Natural killer cell (primary cell): Measurements from ENCODE around the gene SNPH. TPM values are rescaled to one million over a fixed set of nuclear protein-coding genes. Genes with fewer than 3 reads are reported as not detected.
A peak's percentile ranks its signal among the peaks of the same experiment; 100 is the strongest.

Source experiments
- ATAC-seq, 3 donors: fragments of 150-1000 bp in 2 of 3; fragments of 200-7000 bp in 1 of 3; cut with Tn5 transposase; 1 replicate in 1 of 3; 2 replicates in 2 of 3; pipeline ENCODE4 v1.10.0; 2021; ENCODE audit warnings: mild to moderate bottlenecking in 2 of 3, moderate library complexity in 2 of 3
- DNase-seq, 2 donors: peaks; one replicate each; pipeline versions ENCODE4 v3.0.0 to v3.0.0-alpha.2; 2013 to 2021; ENCODE audit warnings: mixed read lengths in 1 of 2
- H3K27ac ChIP-seq: one replicate; pipeline ENCODE4 v1.5.1; 2013; ENCODE audit warnings: mild to moderate bottlenecking, low read length
- H3K27me3 ChIP-seq: one replicate; pipeline ENCODE4 v1.6.1; 2013; ENCODE audit warnings: low read length; ENCODE audit not compliant: control insufficient read depth, insufficient read depth
- H3K36me3 ChIP-seq: one replicate; pipeline ENCODE4 v1.6.1; 2013; ENCODE audit warnings: low read length; ENCODE audit not compliant: control insufficient read depth, insufficient read depth
- H3K4me1 ChIP-seq: one replicate; pipeline ENCODE4 v1.6.1; 2013; ENCODE audit warnings: low read length; ENCODE audit not compliant: control insufficient read depth, insufficient read depth
- H3K4me3 ChIP-seq: one replicate; pipeline ENCODE4 v1.5.1; 2013; ENCODE audit warnings: low read length
- H3K9me3 ChIP-seq: one replicate; pipeline ENCODE4 v1.6.1; 2013; ENCODE audit warnings: low read length; ENCODE audit not compliant: control insufficient read depth, insufficient read depth
- H3K27ac Mint-ChIP-seq, 2 donors: one replicate each; pipeline ENCODE4 v1.8.0; 2022; ENCODE audit warnings: mild to moderate bottlenecking in 2 of 2, mixed read lengths in 2 of 2, moderate library complexity in 1 of 2
- H3K27me3 Mint-ChIP-seq, 2 donors: one replicate each; pipeline ENCODE4 v1.8.0; 2022; ENCODE audit warnings: low read depth in 2 of 2, mixed read lengths in 2 of 2
- H3K36me3 Mint-ChIP-seq: one replicate; pipeline ENCODE4 v1.8.0; 2022; ENCODE audit warnings: mixed read lengths
- H3K4me1 Mint-ChIP-seq, 2 donors: one replicate each; pipeline ENCODE4 v1.8.0; 2022; ENCODE audit warnings: mixed read lengths in 2 of 2
- H3K4me3 Mint-ChIP-seq: one replicate; pipeline ENCODE4 v1.8.0; 2022; ENCODE audit warnings: mild to moderate bottlenecking, moderate library complexity, mixed read lengths
- H3K9me3 Mint-ChIP-seq, 2 donors: one replicate each; pipeline ENCODE4 v1.8.0; 2022; ENCODE audit warnings: mixed read lengths in 2 of 2
- CTCF ChIP-seq: fragments of 200-600 bp; IDR thresholded peaks from one replicate; pipeline ENCODE4 v1.8.0; 2022; ENCODE audit warnings: antibody characterized with exemption
- WGBS: methylation state at CpG from one replicate; pipeline ENCODE4 v1.1.7; 2013; ENCODE audit warnings: missing lambda C conversion rate; ENCODE audit not compliant: insufficient coverage; 5-methylcytosine and 5-hydroxymethylcytosine counted together
- intact Hi-C: fragments of 100-400 bp; cut with micrococcal nuclease; formaldehyde crosslinking; loops from one replicate; pipeline ENCODE4 v1.14.2; 2022
- total RNA-seq, 4 donors: library from RNA; stranded (reverse); fragments of 120-200 nt in 1 of 4; gene quantifications; one replicate each; pipeline versions ENCODE4 v1.2.3 to v1.2.4, GENCODE V29; 2013 to 2022

SNPH gene
- total RNA-seq, 3 donors from 2014 or later (not counting 1 experiment from before 2014, with no cell fraction given) = 3.1 to 5.9 (median 5.8) TPM

- H3K4me1 ChIP-seq = peaks cover 12% of the 10 kb centered on the region
- no peak overlapping the region for H3K27ac ChIP-seq
- TF ChIP-seq CTCF = no peak
- Mint-ChIP-seq H3K27me3 (peaks cover 0 to 2% of the 10 kb centered on the region in 2 donors), H3K36me3 (no peaks in the 10 kb centered on the region), H3K27ac (peak overlapping the region in 1 of 2 donors; percentile 66), H3K4me3 (no peak overlapping the region), H3K9me3 (no peaks in the 10 kb centered on the region), H3K4me1 (peaks cover 7% of the 10 kb centered on the region in 2 donors)
- 66% methylated on average over 8 of the region's 9 CpGs for WGBS
- DNase-seq = peak in 1 of 2 donors; percentile 64
- no peaks in the 10 kb centered on the region for H3K27me3 ChIP-seq
- H3K9me3 ChIP-seq = no peaks in the 10 kb centered on the region
- no peak overlapping the region for H3K4me3 ChIP-seq
- intact Hi-C loops = no loop called here
- no peaks in the 10 kb centered on the region for H3K36me3 ChIP-seq
- ATAC-seq = no peak
Measured at GRCh38 chr20:1301031-1301529, 35.0 kb downstream of the SNPH start.

- peaks cover 7% of the 10 kb centered on the region in 2 donors for H3K4me1 Mint-ChIP-seq
- DNase-seq (no peak), ATAC-seq (peak in 1 of 3 donors; percentile 12)
- H3K4me3 Mint-ChIP-seq = no peak overlapping the region
- no peaks in the 10 kb centered on the region for H3K36me3 Mint-ChIP-seq
- Histone ChIP-seq H3K36me3 (no peaks in the 10 kb centered on the region), H3K27me3 (no peaks in the 10 kb centered on the region), H3K9me3 (no peaks in the 10 kb centered on the region), H3K4me3 (no peak overlapping the region), H3K27ac (no peak overlapping the region), H3K4me1 (peaks cover 12% of the 10 kb centered on the region)
- intact Hi-C loops = no loop called here
- no peaks in the 10 kb centered on the region for H3K9me3 Mint-ChIP-seq
- H3K27me3 Mint-ChIP-seq = peaks cover 0 to 2% of the 10 kb centered on the region in 2 donors
- WGBS = 86% methylated on average over 12 of the region's 12 CpGs
- no peak overlapping the region for H3K27ac Mint-ChIP-seq
- TF ChIP-seq CTCF = no peak
Measured at GRCh38 chr20:1302685-1303541, 36.8 kb downstream of the SNPH start.

DNA sequence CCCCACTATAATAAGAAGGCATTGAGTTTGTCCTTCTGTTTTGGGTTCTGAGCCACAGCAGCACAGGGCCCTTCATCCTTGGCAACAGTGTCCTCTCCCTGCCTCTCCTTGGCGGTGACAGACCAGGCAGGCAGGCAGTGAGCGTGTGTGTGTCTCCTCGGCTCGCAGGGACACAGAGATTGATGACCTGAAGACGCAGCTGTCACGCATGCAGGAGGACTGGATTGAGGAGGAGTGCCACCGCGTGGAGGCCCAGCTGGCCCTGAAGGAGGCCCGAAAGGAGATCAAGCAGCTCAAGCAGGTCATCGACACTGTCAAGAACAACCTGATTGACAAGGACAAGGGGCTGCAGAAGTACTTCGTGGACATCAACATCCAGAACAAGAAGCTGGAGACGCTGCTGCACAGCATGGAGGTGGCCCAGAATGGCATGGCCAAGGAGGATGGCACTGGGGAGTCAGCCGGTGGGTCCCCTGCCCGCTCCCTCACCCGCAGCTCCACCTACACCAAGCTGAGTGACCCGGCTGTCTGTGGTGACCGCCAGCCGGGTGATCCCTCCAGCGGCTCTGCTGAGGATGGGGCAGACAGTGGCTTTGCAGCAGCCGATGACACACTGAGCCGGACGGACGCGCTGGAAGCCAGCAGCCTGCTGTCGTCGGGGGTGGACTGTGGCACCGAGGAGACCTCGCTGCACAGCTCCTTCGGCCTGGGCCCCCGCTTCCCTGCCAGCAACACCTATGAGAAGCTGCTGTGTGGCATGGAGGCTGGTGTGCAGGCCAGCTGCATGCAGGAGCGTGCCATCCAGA lies 38.8 kb downstream of the SNPH start:
- no peak overlapping the region for H3K27ac Mint-ChIP-seq
- H3K4me1 Mint-ChIP-seq = peaks cover 7% of the 10 kb centered on the region in 2 donors
- WGBS = 93% methylated on average over 31 of the region's 31 CpGs

More for the DNA sequence above, 38.8 kb downstream of the SNPH start:
- Mint-ChIP-seq H3K4me3 (no peak overlapping the region), H3K9me3 (no peaks in the 10 kb centered on the region), H3K27me3 (peaks cover 0 to 2% of the 10 kb centered on the region in 2 donors), H3K36me3 (no peaks in the 10 kb centered on the region)
- no peaks in the 10 kb centered on the region for H3K27me3 ChIP-seq
- no peak for DNase-seq
- no peak for TF ChIP-seq CTCF
- no peaks in the 10 kb centered on the region for H3K36me3 ChIP-seq
- no peak overlapping the region for H3K4me3 ChIP-seq
- ATAC-seq = no peak
- H3K9me3 ChIP-seq = no peaks in the 10 kb centered on the region
- intact Hi-C loops = no loop called here
- H3K4me1 ChIP-seq = peaks cover 12% of the 10 kb centered on the region
- no peak overlapping the region for H3K27ac ChIP-seq
